Uterus (tissue), 2 donors: ENCODE data around the gene GRSF1.

ENCODE experiments used
- CTCF ChIP-seq, 4 experiments: fragments of 200-600 bp in 2 of 4; fragments of 450-650 bp in 2 of 4; sonication (generic) in 2 of 4; IDR thresholded peaks; one replicate each; pipeline ENCODE4 v1.5.1; 2016 to 2019; ENCODE audit warnings: antibody characterized with exemption in 4 of 4, mild to moderate bottlenecking in 2 of 4, moderate library complexity in 1 of 4
- POLR2A ChIP-seq, 2 donors: fragments of 450-650 bp; IDR thresholded peaks; one replicate each; pipeline ENCODE4 v1.6.1; 2016; ENCODE audit warnings: antibody characterized with exemption in 2 of 2, mild to moderate bottlenecking in 1 of 2, moderate library complexity in 1 of 2

GRCh38 chr4:70849291-70849690, 9.6 kb upstream of the GRSF1 start:
- no peak for TF ChIP-seq CTCF (IDR thresholded peaks at IDR 0.05)
- no peak for TF ChIP-seq POLR2A (IDR thresholded peaks at IDR 0.05)
